Chondrocyte (in vitro differentiated cells): ENCODE data around the gene BANK1. TPM values are rescaled to one million over a fixed set of nuclear protein-coding genes. Genes with fewer than 3 reads are reported as not detected.

Source experiments
- DNase-seq: peaks from one replicate; pipeline ENCODE4 v3.0.0; 2021; ENCODE audit warnings: mixed read lengths, low spot score
- H3K27ac Mint-ChIP-seq: one replicate; pipeline ENCODE4 v1.8.0; 2021; ENCODE audit warnings: mild to moderate bottlenecking, moderate library complexity, mixed read lengths; ENCODE audit not compliant: unreplicated experiment
- H3K27me3 Mint-ChIP-seq: 2 replicates; pipeline ENCODE4 v1.8.0; 2021; ENCODE audit warnings: low read depth, mixed read lengths
- H3K36me3 Mint-ChIP-seq: 2 replicates; pipeline ENCODE4 v1.8.0; 2021; ENCODE audit warnings: low read depth, mixed read lengths
- H3K4me1 Mint-ChIP-seq: 2 replicates; pipeline ENCODE4 v1.8.0; 2021; ENCODE audit warnings: low read depth, mild to moderate bottlenecking, mixed read lengths
- H3K4me3 Mint-ChIP-seq: one replicate; pipeline ENCODE4 v1.8.0; 2021; ENCODE audit warnings: mild to moderate bottlenecking, moderate library complexity, mixed read lengths; ENCODE audit not compliant: unreplicated experiment
- H3K9me3 Mint-ChIP-seq: 2 replicates; pipeline ENCODE4 v1.8.0; 2021; ENCODE audit warnings: low read depth, mixed read lengths
- total RNA-seq: library from RNA; stranded (reverse); gene quantifications from 3 replicates; pipeline ENCODE4 v1.2.1, GENCODE V29; 2021
- TF ChIP-seq, protein P1 (sequence below): fragments of 200-600 bp; sonication (generic); IDR thresholded peaks from 2 replicates; pipeline ENCODE4 v1.5.0; 2021; ENCODE audit warnings: antibody characterized with exemption, mild to moderate bottlenecking, moderate library complexity

The BANK1 gene
- total RNA-seq, 1 donor from 2014 or later = 0.65 TPM

DNA sequence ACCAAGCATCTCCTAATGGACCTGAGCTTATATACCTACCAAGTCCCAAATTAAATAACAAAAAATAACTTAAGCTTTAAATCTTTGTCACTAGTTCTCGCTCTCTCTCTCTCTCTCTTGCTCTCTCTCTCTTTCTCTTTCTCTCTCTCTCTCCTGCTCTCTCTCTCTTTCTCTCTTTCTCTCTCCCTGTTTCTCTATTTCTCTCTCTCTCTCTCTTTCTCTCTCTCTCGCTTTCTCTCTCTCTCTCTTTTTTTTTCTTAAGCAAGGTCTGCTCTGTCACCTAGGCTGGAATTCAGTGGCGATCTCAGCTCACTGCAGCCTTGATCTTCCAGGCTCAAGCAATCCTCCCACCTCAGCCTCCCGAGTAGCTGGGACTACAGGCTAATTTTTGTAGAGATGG is 266.6 kb downstream of the BANK1 start:
- no peaks in the 10 kb centered on the region for H3K36me3 Mint-ChIP-seq
- no peaks in the 10 kb centered on the region for H3K4me1 Mint-ChIP-seq
- TF ChIP-seq, protein P1, sequence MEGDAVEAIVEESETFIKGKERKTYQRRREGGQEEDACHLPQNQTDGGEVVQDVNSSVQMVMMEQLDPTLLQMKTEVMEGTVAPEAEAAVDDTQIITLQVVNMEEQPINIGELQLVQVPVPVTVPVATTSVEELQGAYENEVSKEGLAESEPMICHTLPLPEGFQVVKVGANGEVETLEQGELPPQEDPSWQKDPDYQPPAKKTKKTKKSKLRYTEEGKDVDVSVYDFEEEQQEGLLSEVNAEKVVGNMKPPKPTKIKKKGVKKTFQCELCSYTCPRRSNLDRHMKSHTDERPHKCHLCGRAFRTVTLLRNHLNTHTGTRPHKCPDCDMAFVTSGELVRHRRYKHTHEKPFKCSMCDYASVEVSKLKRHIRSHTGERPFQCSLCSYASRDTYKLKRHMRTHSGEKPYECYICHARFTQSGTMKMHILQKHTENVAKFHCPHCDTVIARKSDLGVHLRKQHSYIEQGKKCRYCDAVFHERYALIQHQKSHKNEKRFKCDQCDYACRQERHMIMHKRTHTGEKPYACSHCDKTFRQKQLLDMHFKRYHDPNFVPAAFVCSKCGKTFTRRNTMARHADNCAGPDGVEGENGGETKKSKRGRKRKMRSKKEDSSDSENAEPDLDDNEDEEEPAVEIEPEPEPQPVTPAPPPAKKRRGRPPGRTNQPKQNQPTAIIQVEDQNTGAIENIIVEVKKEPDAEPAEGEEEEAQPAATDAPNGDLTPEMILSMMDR = no peak
- DNase-seq = no peak
- no peak overlapping the region for H3K4me3 Mint-ChIP-seq
- H3K9me3 Mint-ChIP-seq = no peaks in the 10 kb centered on the region
- no peak overlapping the region for H3K27ac Mint-ChIP-seq
- peaks cover 12% of the 10 kb centered on the region for H3K27me3 Mint-ChIP-seq

DNA sequence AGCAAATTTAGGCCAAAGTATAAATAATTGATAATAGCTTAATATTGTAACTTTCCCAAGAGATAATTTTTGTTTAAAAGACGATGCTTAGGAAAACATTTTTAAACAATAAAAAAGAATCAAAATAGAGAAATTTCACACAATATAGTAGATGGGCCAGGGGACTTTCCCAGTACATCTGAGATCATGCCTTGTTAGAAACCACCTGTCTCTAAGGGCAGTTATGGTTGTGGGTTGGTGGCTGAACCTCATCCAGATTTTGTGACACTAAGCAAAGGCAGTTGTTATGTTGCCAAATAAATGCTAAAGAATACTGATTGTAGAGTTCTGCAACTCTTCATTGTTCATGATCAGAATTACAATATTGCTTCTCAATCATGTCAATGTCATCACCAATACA is 270.6 kb downstream of the BANK1 start:
- H3K27me3 Mint-ChIP-seq = peaks cover 3% of the 10 kb centered on the region
- no peaks in the 10 kb centered on the region for H3K36me3 Mint-ChIP-seq
- DNase-seq = no peak
- H3K9me3 Mint-ChIP-seq = no peaks in the 10 kb centered on the region
- H3K4me3 Mint-ChIP-seq = no peak overlapping the region
- H3K27ac Mint-ChIP-seq = no peak overlapping the region
- no peaks in the 10 kb centered on the region for H3K4me1 Mint-ChIP-seq
- TF ChIP-seq, protein P1 = no peak

DNA sequence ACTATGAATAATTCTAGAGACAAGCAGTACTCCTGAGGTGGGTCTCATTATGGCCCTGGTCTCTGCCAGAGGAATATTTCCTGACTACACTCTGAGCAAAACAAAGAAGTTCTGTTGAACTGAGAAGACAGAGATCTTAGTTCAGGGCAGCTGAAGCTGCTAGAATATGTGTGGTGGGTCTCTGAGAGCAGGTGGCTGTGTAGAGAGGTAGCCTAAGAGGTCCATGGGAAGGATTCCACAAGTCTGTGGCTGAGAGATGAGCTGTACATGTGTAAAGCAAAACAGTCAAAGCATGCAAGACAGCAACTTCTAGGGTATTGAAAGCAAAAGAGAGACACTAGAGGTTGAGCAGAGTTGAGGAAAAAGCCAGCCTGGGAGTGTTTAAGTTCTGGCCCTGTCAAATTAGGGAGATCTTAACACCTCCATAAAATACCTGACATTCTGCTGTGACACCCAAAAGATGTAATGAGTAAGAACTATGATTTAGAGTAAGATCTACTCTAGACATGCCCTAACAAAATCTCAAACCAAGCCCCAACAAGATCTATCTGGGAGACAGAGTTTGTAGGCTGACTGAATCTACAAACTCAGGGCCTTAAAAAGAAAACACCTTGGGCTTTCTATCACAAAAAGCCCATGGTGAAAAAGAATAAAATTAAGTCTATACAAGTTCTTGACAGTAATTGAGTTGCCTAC is 274.4 kb downstream of the BANK1 start:
- Mint-ChIP-seq H3K36me3 (no peaks in the 10 kb centered on the region), H3K4me3 (no peak overlapping the region), H3K27me3 (peaks cover 3% of the 10 kb centered on the region), H3K4me1 (no peaks in the 10 kb centered on the region), H3K27ac (no peak overlapping the region), H3K9me3 (peaks cover 3% of the 10 kb centered on the region)
- no peak for DNase-seq
- TF ChIP-seq, protein P1 = no peak

DNA sequence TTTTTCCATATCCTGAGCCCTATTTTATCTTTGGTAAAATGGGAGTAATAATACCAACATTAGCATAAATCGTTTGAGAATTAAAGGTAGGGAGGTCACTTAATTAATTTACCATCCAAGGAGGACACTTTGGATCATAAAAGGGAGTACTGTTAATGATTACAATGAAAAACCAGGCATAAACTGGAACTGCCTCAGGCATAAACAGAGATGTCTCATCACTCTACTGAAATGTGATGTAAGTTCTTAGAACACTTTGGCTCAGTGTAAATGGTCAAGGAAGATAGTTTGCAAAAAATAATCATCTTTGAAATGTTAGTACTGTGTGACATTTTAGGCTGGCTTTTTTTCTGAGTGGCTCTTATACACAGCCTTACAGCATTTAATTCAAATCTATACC is 286.1 kb downstream of the BANK1 start:
- Mint-ChIP-seq H3K4me3 (no peak overlapping the region), H3K9me3 (no peaks in the 10 kb centered on the region), H3K27me3 (peaks cover 5% of the 10 kb centered on the region), H3K4me1 (no peaks in the 10 kb centered on the region), H3K36me3 (peaks cover 1% of the 10 kb centered on the region), H3K27ac (no peak overlapping the region)
- TF ChIP-seq, protein P1 = no peak
- no peak for DNase-seq

DNA sequence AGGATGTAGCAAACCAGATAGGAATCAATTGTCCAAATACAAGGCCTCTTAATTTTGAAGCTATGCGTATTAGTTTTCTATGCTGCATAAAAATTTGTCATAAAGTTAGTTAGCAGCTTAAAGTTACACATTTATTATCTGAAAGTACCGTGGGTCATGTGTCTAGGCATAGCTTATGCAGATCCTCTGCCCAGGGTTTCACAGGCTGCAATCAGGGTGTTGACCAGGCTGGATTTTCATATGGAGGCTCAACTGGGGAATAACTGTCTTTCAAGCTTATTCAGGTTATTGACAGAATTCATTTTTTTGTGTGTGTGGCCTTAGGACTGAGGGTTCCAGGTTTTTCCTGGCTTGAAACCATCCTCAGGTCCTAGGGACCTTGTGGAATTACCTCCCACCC is 289.7 kb downstream of the BANK1 start:
- Mint-ChIP-seq H3K9me3 (peaks cover 3% of the 10 kb centered on the region), H3K4me3 (no peak overlapping the region), H3K36me3 (no peaks in the 10 kb centered on the region), H3K27ac (no peak overlapping the region), H3K27me3 (peaks cover 2% of the 10 kb centered on the region), H3K4me1 (no peaks in the 10 kb centered on the region)
- DNase-seq = no peak
- TF ChIP-seq, protein P1 = no peak
